Mesenchymal stem cell (in vitro differentiated cells and primary cell): Measurements from ENCODE around the gene ZNF541.

Experiments
- DNase-seq: peaks from one replicate; pipeline ENCODE4 v3.0.0-alpha.2; 2013
- H2AFZ ChIP-seq: one replicate; pipeline ENCODE4 v1.6.1; 2013; ENCODE audit warnings: low read depth, mild to moderate bottlenecking, control low read depth, inconsistent platforms, low read length, moderate library complexity
- H2AK5ac ChIP-seq: 2 replicates; pipeline ENCODE4 v1.6.1; 2013; ENCODE audit warnings: low read length, moderate library complexity, mild to moderate bottlenecking, inconsistent platforms; ENCODE audit not compliant: severe bottlenecking
- H2BK120ac ChIP-seq: one replicate; pipeline ENCODE4 v1.6.1; 2013; ENCODE audit warnings: low read depth, mild to moderate bottlenecking, inconsistent platforms, low read length, moderate library complexity
- H2BK12ac ChIP-seq, 2 experiments: one replicate each; pipeline ENCODE4 v1.6.1; 2013; ENCODE audit warnings: inconsistent platforms in 2 of 2, low read length in 2 of 2, mild to moderate bottlenecking in 2 of 2, moderate library complexity in 2 of 2, control low read depth in 1 of 2
- H2BK15ac ChIP-seq: one replicate; pipeline ENCODE4 v1.6.1; 2013; ENCODE audit warnings: mild to moderate bottlenecking, low read depth, inconsistent platforms; ENCODE audit not compliant: poor library complexity, severe bottlenecking
- H2BK5ac ChIP-seq: 2 replicates; pipeline ENCODE4 v1.6.1; 2013; ENCODE audit warnings: low read depth, mild to moderate bottlenecking, low read length, control low read depth, inconsistent platforms; ENCODE audit not compliant: poor library complexity, severe bottlenecking
- H3K14ac ChIP-seq, 2 experiments: one replicate each; pipeline ENCODE4 v1.6.1; 2013; ENCODE audit warnings: inconsistent platforms in 2 of 2, low read length in 2 of 2, control low read depth in 1 of 2, mild to moderate bottlenecking in 1 of 2, moderate library complexity in 1 of 2
- H3K18ac ChIP-seq, 2 experiments: one replicate each; pipeline ENCODE4 v1.6.1; 2013; ENCODE audit warnings: inconsistent platforms in 2 of 2, low read length in 2 of 2, control low read depth in 1 of 2, low read depth in 1 of 2, mild to moderate bottlenecking in 1 of 2
- H3K23ac ChIP-seq, 2 experiments: one replicate each; pipeline ENCODE4 v1.6.1; 2013; ENCODE audit warnings: inconsistent platforms in 2 of 2, low read length in 2 of 2, mild to moderate bottlenecking in 2 of 2, moderate library complexity in 2 of 2, control low read depth in 1 of 2
- H3K27ac ChIP-seq: 2 replicates; pipeline ENCODE4 v1.5.1; 2013; ENCODE audit warnings: mild to moderate bottlenecking, moderate library complexity, low read length, control low read depth, inconsistent platforms; ENCODE audit not compliant: poor library complexity, severe bottlenecking
- H3K27me3 ChIP-seq, 2 experiments: 2 replicates each; pipeline versions ENCODE4 v1.6.1 to v1.7.0; 2013; ENCODE audit warnings: low read length in 2 of 2, mild to moderate bottlenecking in 2 of 2, moderate library complexity in 2 of 2, control low read depth in 1 of 2, inconsistent platforms in 1 of 2; ENCODE audit not compliant: control insufficient read depth in 1 of 2, insufficient read depth in 1 of 2
- H3K36me3 ChIP-seq, 2 experiments: 2 replicates each; pipeline versions ENCODE4 v1.6.1 to v1.7.0; 2013; ENCODE audit warnings: low read length in 2 of 2, control low read depth in 1 of 2, inconsistent platforms in 1 of 2, low read depth in 1 of 2, mild to moderate bottlenecking in 1 of 2; ENCODE audit not compliant: insufficient read depth in 2 of 2, control insufficient read depth in 1 of 2
- H3K4ac ChIP-seq, 2 experiments: one replicate each; pipeline ENCODE4 v1.6.1; 2013; ENCODE audit warnings: inconsistent platforms in 2 of 2, low read length in 2 of 2, mild to moderate bottlenecking in 2 of 2, moderate library complexity in 2 of 2, control low read depth in 1 of 2, low read depth in 1 of 2
- H3K4me1 ChIP-seq: 2 replicates; pipeline ENCODE4 v1.6.1; 2013; ENCODE audit warnings: low read depth, low read length, control low read depth; ENCODE audit not compliant: control insufficient read depth, insufficient read depth
- H3K4me2 ChIP-seq: 2 replicates; pipeline ENCODE4 v1.6.1; 2013; ENCODE audit warnings: low read length, mild to moderate bottlenecking, inconsistent platforms; ENCODE audit not compliant: poor library complexity, severe bottlenecking
- H3K4me3 ChIP-seq, 2 experiments: 2 replicates each; pipeline versions ENCODE4 v1.5.1 to v1.7.0; 2013; ENCODE audit warnings: low read length in 2 of 2, mild to moderate bottlenecking in 2 of 2, control low read depth in 1 of 2, low read depth in 1 of 2; ENCODE audit not compliant: insufficient read depth in 1 of 2
- H3K79me1 ChIP-seq: replicated peaks from 2 replicates; pipeline ENCODE4 v1.6.1; 2013; ENCODE audit warnings: mild to moderate bottlenecking, control low read depth, low read length, inconsistent platforms; ENCODE audit not compliant: poor library complexity, severe bottlenecking
- H3K9ac ChIP-seq: 2 replicates; pipeline ENCODE4 v1.7.0; 2013; ENCODE audit warnings: mild to moderate bottlenecking, low read length, moderate library complexity
- H3K9me3 ChIP-seq: 2 replicates; pipeline ENCODE4 v1.7.0; 2013; ENCODE audit warnings: mild to moderate bottlenecking, low read length; ENCODE audit not compliant: control insufficient read depth
- H4K8ac ChIP-seq: one replicate; pipeline ENCODE4 v1.6.1; 2013; ENCODE audit warnings: inconsistent platforms, mild to moderate bottlenecking, low read length, moderate library complexity
- H4K91ac ChIP-seq: one replicate; pipeline ENCODE4 v1.6.1; 2013; ENCODE audit warnings: mild to moderate bottlenecking, low read length, inconsistent platforms
- WGBS: methylation state at CpG from one replicate; pipeline ENCODE4 v1.1.7; 2013; ENCODE audit warnings: mixed read lengths; 5-methylcytosine and 5-hydroxymethylcytosine counted together

ZNF541 gene

GRCh38 chr19:47549261-47549862 is 23.6 kb downstream of the ZNF541 start:
- Histone ChIP-seq H3K4me3 (no peak overlapping the region), H3K18ac (no peak overlapping the region), H3K79me1 (no peaks in the 10 kb centered on the region), H4K8ac (no peak overlapping the region), H2BK12ac (no peak overlapping the region), H3K9ac (no peak overlapping the region), H2BK15ac (no peak overlapping the region), H3K4ac (peak overlapping the region in 1 of 2 experiments; percentile 31), H2AFZ (no peak overlapping the region), H3K36me3 (no peaks in the 10 kb centered on the region), H3K14ac (no peak overlapping the region), H2AK5ac (no peak overlapping the region), H2BK5ac (no peak overlapping the region), H2BK120ac (no peak overlapping the region), H4K91ac (peak overlapping the region; percentile 47), H3K27ac (no peak overlapping the region), H3K4me2 (no peak overlapping the region), H3K23ac (no peak overlapping the region), H3K4me1 (peaks cover 3% of the 10 kb centered on the region), H3K9me3 (no peaks in the 10 kb centered on the region), H3K27me3 (peaks cover 10 to 31% of the 10 kb centered on the region in 2 experiments)
- no peak for DNase-seq
- 92% methylated on average over 13 of the region's 13 CpGs for WGBS

GRCh38 chr19:47547199-47547598 is 25.7 kb downstream of the ZNF541 start:
- Histone ChIP-seq H2BK120ac (no peak overlapping the region), H3K4ac (no peak overlapping the region), H3K4me3 (no peak overlapping the region), H3K36me3 (no peaks in the 10 kb centered on the region), H2AFZ (no peak overlapping the region), H3K9me3 (no peaks in the 10 kb centered on the region), H3K27me3 (peaks cover 10 to 33% of the 10 kb centered on the region in 2 experiments), H3K18ac (no peak overlapping the region), H4K91ac (no peak overlapping the region), H3K4me1 (peaks cover 6% of the 10 kb centered on the region), H2AK5ac (no peak overlapping the region), H2BK12ac (no peak overlapping the region), H3K79me1 (no peaks in the 10 kb centered on the region), H4K8ac (no peak overlapping the region), H3K4me2 (no peak overlapping the region), H2BK5ac (no peak overlapping the region), H3K9ac (no peak overlapping the region), H3K27ac (no peak overlapping the region), H3K14ac (no peak overlapping the region), H2BK15ac (no peak overlapping the region), H3K23ac (no peak overlapping the region)
- 84% methylated on average over 2 of the region's 2 CpGs for WGBS
- no peak for DNase-seq

GRCh38 chr19:47545061-47545948 is 27.6 kb downstream of the ZNF541 start:
- H3K23ac ChIP-seq: no peak overlapping the region
- peaks cover 15% of the 10 kb centered on the region for H3K4me1 ChIP-seq
- H4K91ac ChIP-seq: peak overlapping the region; percentile 44
- peak overlapping the region in 1 of 2 experiments; percentile 15 for H3K4ac ChIP-seq
- peaks cover 10 to 31% of the 10 kb centered on the region in 2 experiments for H3K27me3 ChIP-seq
- no peak overlapping the region for H3K27ac ChIP-seq
- WGBS: 91% methylated on average over 75 of the region's 75 CpGs
- no peaks in the 10 kb centered on the region for H3K79me1 ChIP-seq
- no peak overlapping the region for H2BK120ac ChIP-seq
- H3K9ac ChIP-seq: no peak overlapping the region
- peak overlapping the region in 1 of 2 experiments; percentile 41 for H3K4me3 ChIP-seq
- no peak overlapping the region for H3K14ac ChIP-seq
- H3K4me2 ChIP-seq: no peak overlapping the region
- H3K18ac ChIP-seq: no peak overlapping the region
- H2BK15ac ChIP-seq: peak overlapping the region; percentile 21
- no peak overlapping the region for H2BK5ac ChIP-seq
- no peak overlapping the region for H2AFZ ChIP-seq
- no peak overlapping the region for H2BK12ac ChIP-seq
- H2AK5ac ChIP-seq: no peak overlapping the region
- H3K36me3 ChIP-seq: no peaks in the 10 kb centered on the region
- H3K9me3 ChIP-seq: no peaks in the 10 kb centered on the region
- H4K8ac ChIP-seq: no peak overlapping the region
- DNase-seq: no peak

DNA sequence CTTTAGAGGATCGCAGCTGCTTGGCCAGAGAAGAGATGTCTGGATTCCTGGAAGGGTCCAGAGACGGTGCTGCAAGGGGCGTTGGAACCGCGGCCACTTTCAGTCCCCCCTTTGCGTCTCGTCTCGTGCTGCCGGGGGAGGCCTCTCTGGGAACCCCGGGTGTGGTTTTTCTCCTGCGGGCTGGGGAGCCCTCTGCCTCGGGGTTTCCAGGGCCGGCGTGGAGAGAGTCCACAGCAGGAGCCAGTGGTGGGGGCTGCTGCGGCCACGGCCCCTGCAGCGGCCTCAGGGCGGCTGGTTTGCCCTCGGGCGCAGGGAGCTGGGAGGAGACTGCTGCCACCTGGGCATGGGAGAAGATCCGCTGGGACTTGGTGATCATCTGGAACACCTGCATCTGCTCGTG is 28.5 kb downstream of the ZNF541 start:
- Histone ChIP-seq H4K91ac (no peak overlapping the region), H3K14ac (no peak overlapping the region), H3K27ac (no peak overlapping the region), H2AFZ (no peak overlapping the region), H3K4me1 (peaks cover 15% of the 10 kb centered on the region), H3K18ac (no peak overlapping the region), H2AK5ac (no peak overlapping the region), H2BK12ac (no peak overlapping the region), H4K8ac (no peak overlapping the region), H3K4ac (no peak overlapping the region), H2BK15ac (peak overlapping the region; percentile 26), H2BK120ac (no peak overlapping the region), H3K36me3 (no peaks in the 10 kb centered on the region), H3K4me2 (no peak overlapping the region), H3K4me3 (no peak overlapping the region), H3K27me3 (peaks cover 8 to 29% of the 10 kb centered on the region in 2 experiments), H2BK5ac (no peak overlapping the region), H3K9me3 (no peaks in the 10 kb centered on the region), H3K23ac (no peak overlapping the region), H3K79me1 (no peaks in the 10 kb centered on the region), H3K9ac (no peak overlapping the region)
- no peak for DNase-seq
- 95% methylated on average over 22 of the region's 22 CpGs for WGBS
